HepG2 (cell line): ENCODE results near the gene INO80B. TPM values are rescaled to one million over a fixed set of nuclear protein-coding genes. Genes with fewer than 3 reads are reported as not detected.

Experiments used
- BORCS8-MEF2B ChIP-seq: sonication (generic); formaldehyde crosslinking; IDR thresholded peaks from 2 replicates; pipeline ENCODE4 v1.8.0; 2022; ENCODE audit warnings: mild to moderate bottlenecking, missing genetic modification reagents
- ELF4 ChIP-seq: sonication (generic); formaldehyde crosslinking; IDR thresholded peaks from 2 replicates; pipeline ENCODE4 v1.5.0; 2020; ENCODE audit warnings: missing genetic modification reagents, mild to moderate bottlenecking, moderate library complexity, borderline replicate concordance
- GTF3A ChIP-seq: sonication (generic); formaldehyde crosslinking; conservative IDR thresholded peaks from 2 replicates; pipeline ENCODE4 v1.4.0; 2020; ENCODE audit warnings: mild to moderate bottlenecking, missing genetic modification reagents
- GZF1 ChIP-seq: sonication (generic); formaldehyde crosslinking; IDR thresholded peaks from 2 replicates; pipeline ENCODE4 v1.5.1; 2020; ENCODE audit warnings: mild to moderate bottlenecking, missing genetic modification reagents
- HIVEP1 ChIP-seq: sonication (generic); formaldehyde crosslinking; IDR thresholded peaks from 2 replicates; pipeline ENCODE4 v1.4.0; 2020; ENCODE audit warnings: mild to moderate bottlenecking, missing genetic modification reagents
- HOXA3 ChIP-seq: sonication (generic); formaldehyde crosslinking; IDR thresholded peaks from 2 replicates; pipeline ENCODE4 v1.5.0; 2020; ENCODE audit warnings: missing genetic modification reagents
- KDM1A ChIP-seq: IDR thresholded peaks from 2 replicates; pipeline ENCODE4 v1.6.1; 2016; ENCODE audit warnings: missing compliant biosample characterization
- KLF16 ChIP-seq, 2 experiments: sonication (generic) in 1 of 2; formaldehyde crosslinking in 1 of 2; IDR thresholded peaks; 2 replicates each; pipeline versions ENCODE4 v1.6.1 to v1.8.0; 2016 to 2023; ENCODE audit warnings: missing genetic modification reagents in 2 of 2, missing compliant biosample characterization in 1 of 2
- NFE2L1 ChIP-seq: sonication (generic); formaldehyde crosslinking; IDR thresholded peaks from 2 replicates; pipeline ENCODE4 v1.4.0; 2020; ENCODE audit warnings: missing genetic modification reagents, mild to moderate bottlenecking, borderline replicate concordance
- RBM22 ChIP-seq: fragments of 200-400 bp; formaldehyde crosslinking; optimal IDR thresholded peaks from 2 replicates; pipeline ENCODE3; 2017; ENCODE audit warnings: mild to moderate bottlenecking, low read length, moderate library complexity
- RFX5 ChIP-seq: IDR thresholded peaks from 2 replicates; pipeline ENCODE4 v1.6.1; 2011; ENCODE audit warnings: low read depth, low read length, improper control_type of control experiment
- SALL1 ChIP-seq: sonication (generic); formaldehyde crosslinking; IDR thresholded peaks from 2 replicates; pipeline ENCODE4 v1.8.0; 2022; ENCODE audit warnings: mild to moderate bottlenecking, missing genetic modification reagents
- SYNCRIP ChIP-seq: fragments of 200-400 bp; formaldehyde crosslinking; IDR thresholded peaks from 2 replicates; pipeline ENCODE4 v1.6.1; 2018; ENCODE audit warnings: mild to moderate bottlenecking, low read depth, low read length; ENCODE audit not compliant: insufficient read depth
- ZC3H4 ChIP-seq: sonication (generic); formaldehyde crosslinking; IDR thresholded peaks from 2 replicates; pipeline ENCODE4 v1.4.0; 2020; ENCODE audit warnings: missing genetic modification reagents, borderline replicate concordance
- ZFP82 ChIP-seq: sonication (generic); formaldehyde crosslinking; IDR thresholded peaks from 2 replicates; pipeline ENCODE4 v1.5.1; 2020; ENCODE audit warnings: mild to moderate bottlenecking, missing genetic modification reagents, borderline replicate concordance
- ZKSCAN1 ChIP-seq: fragments of 150-350 bp; IDR thresholded peaks from 2 replicates; pipeline ENCODE4 v1.6.1; 2014; ENCODE audit warnings: low read length
- ZMYM4 ChIP-seq: sonication (generic); formaldehyde crosslinking; IDR thresholded peaks from 2 replicates; pipeline ENCODE4 v1.8.1; 2023; ENCODE audit warnings: mild to moderate bottlenecking, missing genetic modification reagents
- ZNF350 ChIP-seq: sonication (generic); formaldehyde crosslinking; IDR thresholded peaks from 2 replicates; pipeline ENCODE4 v1.4.0; 2020; ENCODE audit warnings: mild to moderate bottlenecking, low read depth, missing genetic modification reagents, borderline replicate concordance
- ZNF549 ChIP-seq: sonication (generic); formaldehyde crosslinking; IDR thresholded peaks from 2 replicates; pipeline ENCODE4 v1.5.0; 2020; ENCODE audit warnings: missing genetic modification reagents
- ZNF776 ChIP-seq: sonication (generic); formaldehyde crosslinking; IDR thresholded peaks from 2 replicates; pipeline ENCODE4 v1.4.0; 2020; ENCODE audit warnings: mild to moderate bottlenecking, missing genetic modification reagents
- ZNF83 ChIP-seq: sonication (generic); formaldehyde crosslinking; IDR thresholded peaks from 2 replicates; pipeline ENCODE4 v1.4.0; 2020; ENCODE audit warnings: missing genetic modification reagents, mild to moderate bottlenecking, borderline replicate concordance
- ZSCAN12 ChIP-seq: sonication (generic); formaldehyde crosslinking; IDR thresholded peaks from 2 replicates; pipeline ENCODE4 v1.9.0; 2021; ENCODE audit warnings: mild to moderate bottlenecking, missing genetic modification reagents
- ZZZ3 ChIP-seq: sonication (generic); formaldehyde crosslinking; IDR thresholded peaks from 2 replicates; pipeline ENCODE4 v1.4.0; 2020; ENCODE audit warnings: missing genetic modification reagents, mild to moderate bottlenecking, borderline replicate concordance
- polyA plus RNA-seq, 8 experiments: library from polyadenylated mRNA; depleted of rRNA in 3 of 8; stranded (reverse) in 7 of 8; unstranded in 1 of 8; fragments of >200 nt; fragmentation: Illumina TruSeq in 4 of 8; extraction: Trizol in 4 of 8; gene quantifications; 2 replicates each; pipeline versions ENCODE4 v1.2.1 to v1.2.3, GENCODE V29; 2011 to 2016; ENCODE audit warnings: low read depth in 4 of 8, missing spikeins in 1 of 8, mixed read lengths in 1 of 8; ENCODE audit not compliant: insufficient read depth in 1 of 8
- total RNA-seq, 5 experiments: library from RNA; depleted of rRNA; stranded (reverse); fragments of >200 nt; fragmentation: Illumina TruSeq; extraction: Trizol; gene quantifications; 2 replicates each; pipeline ENCODE4 v1.2.3, GENCODE V29; 2016; ENCODE audit warnings: low read depth in 1 of 5
- TF ChIP-seq, protein P1 (sequence below): sonication (generic); formaldehyde crosslinking; IDR thresholded peaks from 2 replicates; pipeline ENCODE4 v1.8.0; 2022; ENCODE audit warnings: missing genetic modification reagents, low read depth, mild to moderate bottlenecking, borderline replicate concordance
- TF ChIP-seq, protein P2 (sequence below): sonication (generic); formaldehyde crosslinking; IDR thresholded peaks from 2 replicates; pipeline ENCODE4 v1.4.0; 2020; ENCODE audit warnings: missing genetic modification reagents
- TF ChIP-seq, protein P3 (sequence below): sonication (generic); formaldehyde crosslinking; IDR thresholded peaks from 2 replicates; pipeline ENCODE4 v1.4.0; 2020; ENCODE audit warnings: mild to moderate bottlenecking, low read depth, missing genetic modification reagents

The INO80B gene
- total and polyA plus RNA-seq, 2 of the 13 experiments (the other 11 are each of a cell fraction or from before 2014, with no cell fraction given): 6.2 to 14.5 TPM

DNA sequence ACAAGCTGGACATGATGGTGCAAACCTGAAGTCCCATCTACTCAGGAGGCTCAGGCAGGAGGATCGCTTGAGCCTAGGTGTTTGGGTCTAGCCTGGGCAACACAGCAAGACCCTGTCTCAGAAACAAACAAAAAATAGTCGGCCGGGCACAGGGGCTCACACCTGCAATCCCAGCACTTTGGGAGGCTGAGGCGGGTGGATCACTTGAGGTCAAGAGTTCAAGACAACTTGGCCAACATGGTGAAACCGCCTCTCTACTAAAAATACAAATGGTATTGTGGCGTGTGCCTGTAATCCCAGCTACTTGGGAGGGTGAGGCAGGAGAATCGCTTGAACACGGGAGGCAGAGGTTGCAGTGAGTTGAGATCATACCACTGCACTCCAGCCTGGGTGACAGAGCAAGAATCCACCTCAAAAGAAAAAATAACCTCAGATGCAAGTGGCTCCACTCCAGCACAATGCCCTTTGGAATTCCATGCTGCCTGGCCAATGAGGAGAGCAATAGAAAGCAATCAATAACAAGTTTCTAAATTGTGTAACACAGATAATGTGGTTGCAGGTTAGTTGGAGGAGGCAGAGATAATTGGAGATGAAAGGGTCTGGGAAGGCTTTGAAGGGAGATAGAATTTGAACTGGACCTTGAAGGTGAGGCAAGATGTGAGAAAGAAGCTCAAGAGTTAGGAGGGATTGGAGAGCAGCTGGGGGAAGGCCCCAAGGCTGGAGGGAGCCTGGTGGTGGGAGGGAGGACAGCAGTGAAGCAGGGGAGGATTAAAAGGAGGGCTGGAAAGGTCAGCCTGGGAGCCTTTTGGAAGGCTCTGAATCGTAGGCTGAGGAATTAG lies 34.0 kb downstream of the INO80B start (continued):
- no peak for TF ChIP-seq ZSCAN12
- TF ChIP-seq ZZZ3: no peak
- no peak for TF ChIP-seq ZFP82 (CRISPR knock-in tag)
- 0 out of 2 replicates have a peak, but pooled peaks have one; percentile 20 for TF ChIP-seq GZF1
- peak; percentile 65; the same call in 1 of the 2 replicates for TF ChIP-seq HIVEP1 (CRISPR knock-in tag)
- TF ChIP-seq SYNCRIP: no peak
- TF ChIP-seq ZMYM4 (CRISPR knock-in tag): peak; percentile 66
- 0 out of 2 replicates have a peak, but pooled peaks have one; percentile 40 for TF ChIP-seq NFE2L1 (CRISPR knock-in tag)
- no peak for TF ChIP-seq ZC3H4 (CRISPR knock-in tag)
- TF ChIP-seq, protein P1, sequence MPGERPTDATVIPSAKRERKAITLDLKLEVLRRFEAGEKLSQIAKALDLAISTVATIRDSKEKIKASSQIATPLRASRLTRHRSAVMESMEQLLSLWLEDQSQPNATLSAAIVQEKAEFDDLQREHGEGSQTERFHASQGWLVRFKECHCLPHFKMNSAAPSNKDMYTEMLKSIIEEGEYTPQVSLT (CRISPR knock-in tag): no peak
- no peak for TF ChIP-seq ELF4
- no peak for TF ChIP-seq RBM22
- peak; percentile 74; the same call in 1 of the 2 replicates for TF ChIP-seq BORCS8-MEF2B (CRISPR knock-in tag)
- 0 out of 2 replicates have a peak, but pooled peaks have one; percentile 10 for TF ChIP-seq ZKSCAN1
- peak; percentile 69 for TF ChIP-seq HOXA3
- TF ChIP-seq RFX5: no peak
- TF ChIP-seq ZNF83 (CRISPR knock-in tag): no peak
- TF ChIP-seq, protein P2, sequence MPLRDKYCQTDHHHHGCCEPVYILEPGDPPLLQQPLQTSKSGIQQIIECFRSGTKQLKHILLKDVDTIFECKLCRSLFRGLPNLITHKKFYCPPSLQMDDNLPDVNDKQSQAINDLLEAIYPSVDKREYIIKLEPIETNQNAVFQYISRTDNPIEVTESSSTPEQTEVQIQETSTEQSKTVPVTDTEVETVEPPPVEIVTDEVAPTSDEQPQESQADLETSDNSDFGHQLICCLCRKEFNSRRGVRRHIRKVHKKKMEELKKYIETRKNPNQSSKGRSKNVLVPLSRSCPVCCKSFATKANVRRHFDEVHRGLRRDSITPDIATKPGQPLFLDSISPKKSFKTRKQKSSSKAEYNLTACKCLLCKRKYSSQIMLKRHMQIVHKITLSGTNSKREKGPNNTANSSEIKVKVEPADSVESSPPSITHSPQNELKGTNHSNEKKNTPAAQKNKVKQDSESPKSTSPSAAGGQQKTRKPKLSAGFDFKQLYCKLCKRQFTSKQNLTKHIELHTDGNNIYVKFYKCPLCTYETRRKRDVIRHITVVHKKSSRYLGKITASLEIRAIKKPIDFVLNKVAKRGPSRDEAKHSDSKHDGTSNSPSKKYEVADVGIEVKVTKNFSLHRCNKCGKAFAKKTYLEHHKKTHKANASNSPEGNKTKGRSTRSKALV (CRISPR knock-in tag): no peak
- TF ChIP-seq SALL1 (CRISPR knock-in tag): peak; percentile 90
- 0 out of 2 replicates have a peak, but pooled peaks have one; percentile 50 for TF ChIP-seq KDM1A (CRISPR knock-in tag)
- TF ChIP-seq KLF16 (CRISPR knock-in tag; IDR thresholded peaks at IDR 0.05): peak in 1 of 2 experiments; percentile 70; a peak in 1 of 4 replicates
- TF ChIP-seq GTF3A: no peak
- TF ChIP-seq ZNF350 (CRISPR knock-in tag): peak; percentile 63; the same call in 1 of the 2 replicates
- TF ChIP-seq, protein P3, sequence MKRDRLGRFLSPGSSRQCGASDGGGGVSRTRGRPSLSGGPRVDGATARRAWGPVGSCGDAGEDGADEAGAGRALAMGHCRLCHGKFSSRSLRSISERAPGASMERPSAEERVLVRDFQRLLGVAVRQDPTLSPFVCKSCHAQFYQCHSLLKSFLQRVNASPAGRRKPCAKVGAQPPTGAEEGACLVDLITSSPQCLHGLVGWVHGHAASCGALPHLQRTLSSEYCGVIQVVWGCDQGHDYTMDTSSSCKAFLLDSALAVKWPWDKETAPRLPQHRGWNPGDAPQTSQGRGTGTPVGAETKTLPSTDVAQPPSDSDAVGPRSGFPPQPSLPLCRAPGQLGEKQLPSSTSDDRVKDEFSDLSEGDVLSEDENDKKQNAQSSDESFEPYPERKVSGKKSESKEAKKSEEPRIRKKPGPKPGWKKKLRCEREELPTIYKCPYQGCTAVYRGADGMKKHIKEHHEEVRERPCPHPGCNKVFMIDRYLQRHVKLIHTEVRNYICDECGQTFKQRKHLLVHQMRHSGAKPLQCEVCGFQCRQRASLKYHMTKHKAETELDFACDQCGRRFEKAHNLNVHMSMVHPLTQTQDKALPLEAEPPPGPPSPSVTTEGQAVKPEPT: no peak
- no peak for TF ChIP-seq ZNF776 (CRISPR knock-in tag)
- TF ChIP-seq ZNF549 (CRISPR knock-in tag): no peak
